ENCODE results near the gene TP53I11.

The TP53I11 gene

GRCh38 chr11:44955015-44955738 is 4.5 kb upstream of the TP53I11 start:
- DNase-seq, result no peak

- DNase-seq, result no peak
These were observed 3.6 kb upstream of the TP53I11 start for GRCh38 chr11:44954051-44954906.

GRCh38 chr11:44952500-44953260 is 2.0 kb upstream of the TP53I11 start:
- no peak for DNase-seq

- DNase-seq, result no peak
These were observed 1.4 kb upstream of the TP53I11 start for GRCh38 chr11:44952082-44952481.

GRCh38 chr11:44950031-44950624 is 555 bp downstream of the TP53I11 start:
- peak; percentile 39 for DNase-seq

- DNase-seq, result peak; percentile 44
These were observed 1.3 kb downstream of the TP53I11 start for GRCh38 chr11:44949160-44950030.

GRCh38 chr11:44948155-44948554 is 2.5 kb downstream of the TP53I11 start:
- no peak for DNase-seq

- no peak for DNase-seq
These were observed 3.6 kb downstream of the TP53I11 start for GRCh38 chr11:44947114-44947513.

GRCh38 chr11:44946263-44946662 is 4.4 kb downstream of the TP53I11 start:
- no peak for DNase-seq

- no peak for DNase-seq
These were observed 5.0 kb downstream of the TP53I11 start for GRCh38 chr11:44945666-44946065.

GRCh38 chr11:44944853-44945235 is 5.8 kb downstream of the TP53I11 start:
- no peak for DNase-seq

GRCh38 chr11:44944181-44944852 is 6.4 kb downstream of the TP53I11 start:
- no peak for DNase-seq

GRCh38 chr11:44943696-44944095 is 7.0 kb downstream of the TP53I11 start:
- DNase-seq, result no peak

GRCh38 chr11:44943118-44943517 is 7.6 kb downstream of the TP53I11 start:
- DNase-seq, result no peak

- no peak for DNase-seq
These were observed 8.4 kb downstream of the TP53I11 start for GRCh38 chr11:44942029-44942955.

GRCh38 chr11:44941259-44942021 is 9.2 kb downstream of the TP53I11 start:
- no peak for DNase-seq

- no peak for DNase-seq
These were observed 9.8 kb downstream of the TP53I11 start for GRCh38 chr11:44940835-44941234.

- no peak for DNase-seq
These were observed 10.3 kb downstream of the TP53I11 start for GRCh38 chr11:44940404-44940803.

- DNase-seq, result no peak
These were observed 10.8 kb downstream of the TP53I11 start for GRCh38 chr11:44939673-44940395.
